ENCODE measurements around the gene NEK10.
"Not testable (repeated sequence)": the region's sequence is repeated elsewhere in the genome, so short reads cannot be mapped to it uniquely, and the experiment has no call there.

NEK10 gene

GRCh38 chr3:27353221-27353620 lies 16.0 kb downstream of the NEK10 start:
- DNase-seq: no peak

- DNase-seq: no peak
These were observed 17.1 kb downstream of the NEK10 start for GRCh38 chr3:27352047-27352446.

- DNase-seq: no peak
These were observed 19.4 kb downstream of the NEK10 start for GRCh38 chr3:27349832-27350231.

GRCh38 chr3:27345959-27346865 lies 23.0 kb downstream of the NEK10 start:
- no peak for DNase-seq

- DNase-seq: no peak
These were observed 23.7 kb downstream of the NEK10 start for GRCh38 chr3:27345493-27345892.

- no peak for DNase-seq
These were observed 24.1 kb downstream of the NEK10 start for GRCh38 chr3:27345045-27345444.

- DNase-seq: no peak
These were observed 25.0 kb downstream of the NEK10 start for GRCh38 chr3:27344192-27344591.

- no peak for DNase-seq
These were observed 26.9 kb downstream of the NEK10 start for GRCh38 chr3:27342267-27342666.

- no peak for DNase-seq
These were observed 28.6 kb downstream of the NEK10 start for GRCh38 chr3:27340534-27340933.

GRCh38 chr3:27335571-27335970 lies 33.6 kb downstream of the NEK10 start:
- DNase-seq: no peak

GRCh38 chr3:27333843-27334242 lies 35.3 kb downstream of the NEK10 start:
- no peak for DNase-seq

- DNase-seq: not testable (repeated sequence)
These were observed 40.0 kb downstream of the NEK10 start for GRCh38 chr3:27328982-27329762.

- no peak for DNase-seq
These were observed 42.3 kb downstream of the NEK10 start for GRCh38 chr3:27326629-27327545.

- no peak for DNase-seq
These were observed 43.0 kb downstream of the NEK10 start for GRCh38 chr3:27326202-27326601.

- no peak for DNase-seq
These were observed 43.8 kb downstream of the NEK10 start for GRCh38 chr3:27325419-27325818.

GRCh38 chr3:27324686-27325085 lies 44.5 kb downstream of the NEK10 start:
- no peak for DNase-seq

- DNase-seq: no peak
These were observed 46.1 kb downstream of the NEK10 start for GRCh38 chr3:27323087-27323570.

- no peak for DNase-seq
These were observed 46.5 kb downstream of the NEK10 start for GRCh38 chr3:27322634-27323033.

GRCh38 chr3:27319847-27320526 lies 49.2 kb downstream of the NEK10 start:
- no peak for DNase-seq

- DNase-seq: no peak
These were observed 49.9 kb downstream of the NEK10 start for GRCh38 chr3:27319304-27319703.

- DNase-seq: no peak
These were observed 52.1 kb downstream of the NEK10 start for GRCh38 chr3:27317096-27317495.

GRCh38 chr3:27315003-27315402 lies 54.2 kb downstream of the NEK10 start:
- DNase-seq: no peak

All from effector CD8-positive, alpha-beta T cell (primary cell).